ENCODE measurements around the gene E2F7. TPM values are rescaled to one million over a fixed set of nuclear protein-coding genes. Genes with fewer than 3 reads are reported as not detected.

The E2F7 gene, protein sequence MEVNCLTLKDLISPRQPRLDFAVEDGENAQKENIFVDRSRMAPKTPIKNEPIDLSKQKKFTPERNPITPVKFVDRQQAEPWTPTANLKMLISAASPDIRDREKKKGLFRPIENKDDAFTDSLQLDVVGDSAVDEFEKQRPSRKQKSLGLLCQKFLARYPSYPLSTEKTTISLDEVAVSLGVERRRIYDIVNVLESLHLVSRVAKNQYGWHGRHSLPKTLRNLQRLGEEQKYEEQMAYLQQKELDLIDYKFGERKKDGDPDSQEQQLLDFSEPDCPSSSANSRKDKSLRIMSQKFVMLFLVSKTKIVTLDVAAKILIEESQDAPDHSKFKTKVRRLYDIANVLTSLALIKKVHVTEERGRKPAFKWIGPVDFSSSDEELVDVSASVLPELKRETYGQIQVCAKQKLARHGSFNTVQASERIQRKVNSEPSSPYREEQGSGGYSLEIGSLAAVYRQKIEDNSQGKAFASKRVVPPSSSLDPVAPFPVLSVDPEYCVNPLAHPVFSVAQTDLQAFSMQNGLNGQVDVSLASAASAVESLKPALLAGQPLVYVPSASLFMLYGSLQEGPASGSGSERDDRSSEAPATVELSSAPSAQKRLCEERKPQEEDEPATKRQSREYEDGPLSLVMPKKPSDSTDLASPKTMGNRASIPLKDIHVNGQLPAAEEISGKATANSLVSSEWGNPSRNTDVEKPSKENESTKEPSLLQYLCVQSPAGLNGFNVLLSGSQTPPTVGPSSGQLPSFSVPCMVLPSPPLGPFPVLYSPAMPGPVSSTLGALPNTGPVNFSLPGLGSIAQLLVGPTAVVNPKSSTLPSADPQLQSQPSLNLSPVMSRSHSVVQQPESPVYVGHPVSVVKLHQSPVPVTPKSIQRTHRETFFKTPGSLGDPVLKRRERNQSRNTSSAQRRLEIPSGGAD
- polyA plus RNA-seq (2012; rRNA removed), result 8.8 and 9.2 TPM in 2 replicates
- polyA plus RNA-seq (2012; cell fraction: cytosol; rRNA removed), result 8.1 and 8.4 TPM in 2 replicates
- 14.7 and 20.5 TPM in 2 replicates for polyA plus RNA-seq (2012; cell fraction: nucleus; rRNA removed)

DNA sequence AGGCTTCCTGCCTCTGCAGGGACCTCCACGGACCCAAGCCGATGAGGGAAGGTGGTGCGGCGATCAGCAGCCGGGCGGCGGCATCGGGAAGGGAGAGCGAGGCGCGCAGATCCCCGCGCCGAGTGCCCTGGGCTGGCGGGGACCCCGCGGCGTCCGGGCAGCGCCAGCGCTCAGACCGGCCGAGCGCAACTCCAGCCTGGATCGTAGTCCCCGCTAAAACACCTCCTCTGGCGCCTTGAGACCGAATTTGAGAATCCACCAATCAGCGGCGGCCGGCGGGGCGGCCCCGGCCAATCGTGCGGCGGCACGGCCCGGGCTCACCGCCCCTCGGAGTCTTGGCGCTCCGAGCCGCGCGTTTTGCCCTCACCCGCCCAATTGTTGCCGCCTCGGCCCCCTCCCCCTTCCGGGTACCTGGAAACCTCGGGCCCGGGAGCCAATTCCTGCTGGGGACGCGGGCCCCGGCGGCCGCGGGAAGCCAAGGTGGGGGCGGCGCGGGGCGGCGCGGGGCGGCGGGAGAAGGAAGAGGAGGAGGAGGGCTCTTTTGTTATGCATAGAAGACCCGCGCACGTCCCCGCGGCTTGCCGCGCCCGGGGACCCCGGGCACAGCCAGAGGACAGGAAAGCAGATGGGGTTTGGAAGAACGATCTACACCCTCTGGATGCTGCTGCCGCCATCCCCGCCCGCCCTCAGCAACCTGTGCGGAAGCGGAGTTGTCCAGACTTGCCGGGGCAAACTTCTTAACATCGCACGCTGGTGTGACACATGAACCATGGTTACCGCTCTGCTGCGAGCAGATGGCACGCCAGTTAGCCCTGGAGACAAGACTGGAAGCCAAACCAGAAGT lies at the start of gene E2F7:
Gene E2F7, minus strand, starts transcription at position 209 of the 844 bp plus-strand sequence. CDS start 934 bp downstream, outside the sequence.
- no peaks in the 10 kb centered on the region for H3K9me3 ChIP-seq
- no peaks in the 10 kb centered on the region for H4K20me1 ChIP-seq (ENCODE audit: insufficient read depth)
- POLR2A ChIA-PET, result no interaction called here
- H3F3A ChIP-seq (replicated peaks; ENCODE audit: insufficient read depth), result peaks cover 23% of the 10 kb centered on the region
- peaks cover 0 to 5% of the 10 kb centered on the region in 2 experiments for H3K4me1 ChIP-seq (ENCODE audit: control insufficient read depth in 1 of 2, insufficient read depth in 2 of 2, low read depth in 1 of 2, low read length in 1 of 2)
- no peaks in the 10 kb centered on the region for H3K9me2 ChIP-seq
- peak within 1 kb of the TSS; percentile 79 to 82 for H3K27ac ChIP-seq (ENCODE audit: low read depth in 2 of 2, low read length in 1 of 2)
- peaks cover 60% of the 10 kb centered on the region for H3K79me2 ChIP-seq (ENCODE audit: insufficient read depth)
- WGBS (ENCODE audit: low lambda C conversion rate), result 3% methylated on average over 4 of the region's 87 CpGs
- peak within 1 kb of the TSS; percentile 74; the same call in 1 of the 2 replicates for H2AFZ ChIP-seq (ENCODE audit: low read depth)
- H3K4me3 ChIP-seq (ENCODE audit: low read depth in 2 of 2, low read length in 1 of 2), result peak within 1 kb of the TSS; percentile 87 to 92
- DNase-seq, result peak; percentile 99
- peaks cover 2 to 18% of the 10 kb centered on the region in 2 experiments for H3K36me3 ChIP-seq (replicated peaks in 1 of 2; ENCODE audit: control insufficient read depth in 1 of 2, insufficient read depth in 2 of 2, low read length in 1 of 2)
- H3K4me2 ChIP-seq, result peak within 1 kb of the TSS; percentile 77
- CTCF ChIA-PET, result interaction anchor here (1.0 to 1.6 kb wide), 3 partner anchors 16 to 620 kb away, joined by 3 to 5 read pairs (median 3); no protein-coding TSS in a partner anchor
- peak within 1 kb of the TSS; percentile 95 for H3K9ac ChIP-seq
- no peaks in the 10 kb centered on the region for H3K27me3 ChIP-seq (ENCODE audit: insufficient read depth)
- TF ChIP-seq, protein P1, sequence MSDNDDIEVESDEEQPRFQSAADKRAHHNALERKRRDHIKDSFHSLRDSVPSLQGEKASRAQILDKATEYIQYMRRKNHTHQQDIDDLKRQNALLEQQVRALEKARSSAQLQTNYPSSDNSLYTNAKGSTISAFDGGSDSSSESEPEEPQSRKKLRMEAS (IDR thresholded peaks at IDR 0.05; ENCODE audit: low read depth), result peak; percentile 88
- TF ChIP-seq, protein P2, sequence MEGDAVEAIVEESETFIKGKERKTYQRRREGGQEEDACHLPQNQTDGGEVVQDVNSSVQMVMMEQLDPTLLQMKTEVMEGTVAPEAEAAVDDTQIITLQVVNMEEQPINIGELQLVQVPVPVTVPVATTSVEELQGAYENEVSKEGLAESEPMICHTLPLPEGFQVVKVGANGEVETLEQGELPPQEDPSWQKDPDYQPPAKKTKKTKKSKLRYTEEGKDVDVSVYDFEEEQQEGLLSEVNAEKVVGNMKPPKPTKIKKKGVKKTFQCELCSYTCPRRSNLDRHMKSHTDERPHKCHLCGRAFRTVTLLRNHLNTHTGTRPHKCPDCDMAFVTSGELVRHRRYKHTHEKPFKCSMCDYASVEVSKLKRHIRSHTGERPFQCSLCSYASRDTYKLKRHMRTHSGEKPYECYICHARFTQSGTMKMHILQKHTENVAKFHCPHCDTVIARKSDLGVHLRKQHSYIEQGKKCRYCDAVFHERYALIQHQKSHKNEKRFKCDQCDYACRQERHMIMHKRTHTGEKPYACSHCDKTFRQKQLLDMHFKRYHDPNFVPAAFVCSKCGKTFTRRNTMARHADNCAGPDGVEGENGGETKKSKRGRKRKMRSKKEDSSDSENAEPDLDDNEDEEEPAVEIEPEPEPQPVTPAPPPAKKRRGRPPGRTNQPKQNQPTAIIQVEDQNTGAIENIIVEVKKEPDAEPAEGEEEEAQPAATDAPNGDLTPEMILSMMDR (IDR thresholded peaks at IDR 0.05), result no peak
- TF ChIP-seq FOXM1 (IDR thresholded peaks at IDR 0.05; ENCODE audit: low read depth), result peak; percentile 51
- TF ChIP-seq RAD21 (IDR thresholded peaks at IDR 0.05; ENCODE audit: low read length), result no peak
- peak; percentile 87 for TF ChIP-seq MXI1 (IDR thresholded peaks at IDR 0.05; ENCODE audit: low read depth, low read length)
- no peak; the same call in 1 of the 2 replicates for TF ChIP-seq RFX5 (IDR thresholded peaks at IDR 0.05; ENCODE audit: low read length)
- TF ChIP-seq, protein P3, sequence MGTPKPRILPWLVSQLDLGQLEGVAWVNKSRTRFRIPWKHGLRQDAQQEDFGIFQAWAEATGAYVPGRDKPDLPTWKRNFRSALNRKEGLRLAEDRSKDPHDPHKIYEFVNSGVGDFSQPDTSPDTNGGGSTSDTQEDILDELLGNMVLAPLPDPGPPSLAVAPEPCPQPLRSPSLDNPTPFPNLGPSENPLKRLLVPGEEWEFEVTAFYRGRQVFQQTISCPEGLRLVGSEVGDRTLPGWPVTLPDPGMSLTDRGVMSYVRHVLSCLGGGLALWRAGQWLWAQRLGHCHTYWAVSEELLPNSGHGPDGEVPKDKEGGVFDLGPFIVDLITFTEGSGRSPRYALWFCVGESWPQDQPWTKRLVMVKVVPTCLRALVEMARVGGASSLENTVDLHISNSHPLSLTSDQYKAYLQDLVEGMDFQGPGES (IDR thresholded peaks at IDR 0.05; ENCODE audit: low read depth, low read length), result peak; percentile 45; the same call in 1 of the 2 replicates
- TF ChIP-seq RCOR1 (IDR thresholded peaks at IDR 0.05; ENCODE audit: low read length), result no peak; the same call in 1 of the 2 replicates
- TF ChIP-seq SIN3A (IDR thresholded peaks at IDR 0.05; ENCODE audit: borderline replicate concordance, low read depth, low read length), result peak; percentile 83
- TF ChIP-seq SMC3 (IDR thresholded peaks at IDR 0.05; ENCODE audit: low read depth, low read length), result no peak
- no peak for TF ChIP-seq CHD2 (IDR thresholded peaks at IDR 0.05; ENCODE audit: low read length, partially characterized antibody)
- no peak for TF ChIP-seq NRF1 (IDR thresholded peaks at IDR 0.05; ENCODE audit: low read depth, low read length)
- no peak for TF ChIP-seq GATA2 (CRISPR knock-in tag; IDR thresholded peaks at IDR 0.05)
- TF ChIP-seq, protein P4, sequence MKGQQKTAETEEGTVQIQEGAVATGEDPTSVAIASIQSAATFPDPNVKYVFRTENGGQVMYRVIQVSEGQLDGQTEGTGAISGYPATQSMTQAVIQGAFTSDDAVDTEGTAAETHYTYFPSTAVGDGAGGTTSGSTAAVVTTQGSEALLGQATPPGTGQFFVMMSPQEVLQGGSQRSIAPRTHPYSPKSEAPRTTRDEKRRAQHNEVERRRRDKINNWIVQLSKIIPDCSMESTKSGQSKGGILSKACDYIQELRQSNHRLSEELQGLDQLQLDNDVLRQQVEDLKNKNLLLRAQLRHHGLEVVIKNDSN (IDR thresholded peaks at IDR 0.05; ENCODE audit: borderline replicate concordance, low read depth), result no peak
- TF ChIP-seq, protein P5, sequence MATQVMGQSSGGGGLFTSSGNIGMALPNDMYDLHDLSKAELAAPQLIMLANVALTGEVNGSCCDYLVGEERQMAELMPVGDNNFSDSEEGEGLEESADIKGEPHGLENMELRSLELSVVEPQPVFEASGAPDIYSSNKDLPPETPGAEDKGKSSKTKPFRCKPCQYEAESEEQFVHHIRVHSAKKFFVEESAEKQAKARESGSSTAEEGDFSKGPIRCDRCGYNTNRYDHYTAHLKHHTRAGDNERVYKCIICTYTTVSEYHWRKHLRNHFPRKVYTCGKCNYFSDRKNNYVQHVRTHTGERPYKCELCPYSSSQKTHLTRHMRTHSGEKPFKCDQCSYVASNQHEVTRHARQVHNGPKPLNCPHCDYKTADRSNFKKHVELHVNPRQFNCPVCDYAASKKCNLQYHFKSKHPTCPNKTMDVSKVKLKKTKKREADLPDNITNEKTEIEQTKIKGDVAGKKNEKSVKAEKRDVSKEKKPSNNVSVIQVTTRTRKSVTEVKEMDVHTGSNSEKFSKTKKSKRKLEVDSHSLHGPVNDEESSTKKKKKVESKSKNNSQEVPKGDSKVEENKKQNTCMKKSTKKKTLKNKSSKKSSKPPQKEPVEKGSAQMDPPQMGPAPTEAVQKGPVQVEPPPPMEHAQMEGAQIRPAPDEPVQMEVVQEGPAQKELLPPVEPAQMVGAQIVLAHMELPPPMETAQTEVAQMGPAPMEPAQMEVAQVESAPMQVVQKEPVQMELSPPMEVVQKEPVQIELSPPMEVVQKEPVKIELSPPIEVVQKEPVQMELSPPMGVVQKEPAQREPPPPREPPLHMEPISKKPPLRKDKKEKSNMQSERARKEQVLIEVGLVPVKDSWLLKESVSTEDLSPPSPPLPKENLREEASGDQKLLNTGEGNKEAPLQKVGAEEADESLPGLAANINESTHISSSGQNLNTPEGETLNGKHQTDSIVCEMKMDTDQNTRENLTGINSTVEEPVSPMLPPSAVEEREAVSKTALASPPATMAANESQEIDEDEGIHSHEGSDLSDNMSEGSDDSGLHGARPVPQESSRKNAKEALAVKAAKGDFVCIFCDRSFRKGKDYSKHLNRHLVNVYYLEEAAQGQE (IDR thresholded peaks at IDR 0.05; ENCODE audit: low read depth, low read length), result no peak; the same call in 1 of the 2 replicates
- no peak for TF ChIP-seq YY1 (IDR thresholded peaks at IDR 0.05; ENCODE audit: low read depth)
- 0 out of 2 replicates have a peak, but pooled peaks have one; percentile 23 for TF ChIP-seq POLR2AphosphoS5 (IDR thresholded peaks at IDR 0.05; ENCODE audit: low read depth, low read length)
- no peak for TF ChIP-seq EZH2phosphoT487 (IDR thresholded peaks at IDR 0.05; ENCODE audit: borderline replicate concordance, low read depth)
- TF ChIP-seq MEF2A (IDR thresholded peaks at IDR 0.05; ENCODE audit: borderline replicate concordance, low read depth), result no peak

Measured in SK-N-SH (cell line).